ENCODE data around the gene WDR37. TPM values are rescaled to one million over a fixed set of nuclear protein-coding genes. Genes with fewer than 3 reads are reported as not detected.
A peak's percentile ranks its signal among the peaks of the same experiment; 100 is the strongest.

WDR37 gene
- total RNA-seq, 4 donors from 2014 or later, result 9.4 to 18.9 (median 11.9) TPM

GRCh38 chr10:1057106-1057657 lies 997 bp downstream of the WDR37 start:
- TF ChIP-seq, protein P1, sequence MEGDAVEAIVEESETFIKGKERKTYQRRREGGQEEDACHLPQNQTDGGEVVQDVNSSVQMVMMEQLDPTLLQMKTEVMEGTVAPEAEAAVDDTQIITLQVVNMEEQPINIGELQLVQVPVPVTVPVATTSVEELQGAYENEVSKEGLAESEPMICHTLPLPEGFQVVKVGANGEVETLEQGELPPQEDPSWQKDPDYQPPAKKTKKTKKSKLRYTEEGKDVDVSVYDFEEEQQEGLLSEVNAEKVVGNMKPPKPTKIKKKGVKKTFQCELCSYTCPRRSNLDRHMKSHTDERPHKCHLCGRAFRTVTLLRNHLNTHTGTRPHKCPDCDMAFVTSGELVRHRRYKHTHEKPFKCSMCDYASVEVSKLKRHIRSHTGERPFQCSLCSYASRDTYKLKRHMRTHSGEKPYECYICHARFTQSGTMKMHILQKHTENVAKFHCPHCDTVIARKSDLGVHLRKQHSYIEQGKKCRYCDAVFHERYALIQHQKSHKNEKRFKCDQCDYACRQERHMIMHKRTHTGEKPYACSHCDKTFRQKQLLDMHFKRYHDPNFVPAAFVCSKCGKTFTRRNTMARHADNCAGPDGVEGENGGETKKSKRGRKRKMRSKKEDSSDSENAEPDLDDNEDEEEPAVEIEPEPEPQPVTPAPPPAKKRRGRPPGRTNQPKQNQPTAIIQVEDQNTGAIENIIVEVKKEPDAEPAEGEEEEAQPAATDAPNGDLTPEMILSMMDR (IDR thresholded peaks at IDR 0.05), result no peak
- TF ChIP-seq POLR2A (IDR thresholded peaks at IDR 0.05), result no peak

DNA sequence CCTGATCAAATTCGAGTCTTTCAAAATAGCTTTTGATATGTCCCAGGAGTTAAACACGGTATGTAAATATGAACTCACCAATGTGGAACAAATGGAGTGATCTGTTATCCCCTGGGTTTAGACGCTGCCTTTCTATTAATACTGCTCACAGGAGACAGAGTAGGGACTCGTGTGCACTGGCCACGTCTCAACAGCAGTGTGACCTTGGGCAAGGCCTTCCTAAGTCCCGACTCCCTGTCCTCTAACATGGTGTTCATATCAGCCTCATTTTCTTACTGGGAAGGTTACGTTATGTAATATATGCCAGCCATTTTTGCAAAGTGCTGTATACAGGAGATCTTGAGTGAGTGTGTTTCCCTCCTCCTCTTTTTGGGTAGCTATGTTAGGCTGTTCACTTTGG lies 1.8 kb downstream of the WDR37 start:
- 70 to 76% methylated on average over 7 of the region's 7 CpGs for WGBS, 2 donors
- DNase-seq (ENCODE audit: low spot score in 2 of 2), result no peak
- TF ChIP-seq, protein P1 (IDR thresholded peaks at IDR 0.05), result no peak
- TF ChIP-seq POLR2A (IDR thresholded peaks at IDR 0.05), result no peak
- H3K4me3 ChIP-seq (ENCODE audit: low read depth, poor library complexity, severe bottlenecking), result no peak overlapping the region
- intact Hi-C loops (cut with DNase I; ENCODE audit: low total_unique reads), result no loop called here

More at GRCh38 chr10:1057106-1057657, 997 bp downstream of the WDR37 start:
- no peak for DNase-seq (ENCODE audit: low spot score in 2 of 2)
- WGBS, 2 donors, result 1 to 2% methylated on average over 26 of the region's 26 CpGs
- intact Hi-C loops (cut with DNase I; ENCODE audit: low total_unique reads), result no loop called here
- peak overlapping the region; percentile 96 for H3K4me3 ChIP-seq (ENCODE audit: low read depth, poor library complexity, severe bottlenecking)

- TF ChIP-seq, protein P1 (IDR thresholded peaks at IDR 0.05), result no peak
- no peak for TF ChIP-seq POLR2A (IDR thresholded peaks at IDR 0.05)
- H3K4me3 ChIP-seq (ENCODE audit: low read depth, poor library complexity, severe bottlenecking), result no peak overlapping the region
- peak in 1 of 2 donors; percentile 51 for DNase-seq (ENCODE audit: low spot score in 2 of 2)
- WGBS, 2 donors, result 56 to 65% methylated on average over 8 of the region's 8 CpGs
- intact Hi-C loops (cut with DNase I; ENCODE audit: low total_unique reads), result no loop called here
Measured at GRCh38 chr10:1059902-1060301, 3.7 kb downstream of the WDR37 start.

GRCh38 chr10:1061930-1062774 lies 6.0 kb downstream of the WDR37 start:
- DNase-seq (ENCODE audit: low spot score in 2 of 2), result no peak
- 70 to 74% methylated on average over 7 of the region's 7 CpGs for WGBS, 2 donors
- intact Hi-C loops (cut with DNase I; ENCODE audit: low total_unique reads), result no loop called here
- TF ChIP-seq, protein P1 (IDR thresholded peaks at IDR 0.05), result no peak
- H3K4me3 ChIP-seq (ENCODE audit: low read depth, poor library complexity, severe bottlenecking), result no peak overlapping the region

DNA sequence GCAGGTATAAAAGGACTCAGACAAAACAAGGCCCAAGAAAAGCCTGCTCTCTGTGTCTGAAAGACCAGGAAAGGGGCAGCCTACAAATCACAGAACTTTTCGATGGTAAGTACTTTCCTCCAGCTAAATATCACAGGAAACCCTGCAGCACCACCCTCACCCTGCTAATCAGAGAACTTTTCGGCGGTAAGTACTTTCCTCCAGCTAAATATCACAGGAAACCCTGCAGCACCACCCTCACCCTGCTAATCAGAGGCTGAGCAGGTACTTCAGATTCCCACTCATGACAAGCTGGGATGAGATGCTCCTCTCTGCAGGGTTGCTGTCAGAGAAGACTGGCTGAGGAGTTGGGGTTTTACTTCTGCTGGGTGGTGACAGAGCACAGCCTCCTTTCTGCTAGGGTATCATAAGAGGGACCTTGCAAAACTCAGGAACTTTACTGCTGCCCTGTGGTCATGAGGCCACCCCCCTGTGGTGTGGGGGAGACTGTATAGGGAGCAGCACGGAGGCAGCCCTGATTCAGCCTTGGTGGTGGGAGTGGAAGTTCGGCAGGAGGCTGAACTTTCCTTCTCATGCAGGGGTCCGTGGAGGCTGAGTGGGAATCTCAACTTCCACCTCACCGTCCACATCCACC lies 7.2 kb downstream of the WDR37 start:
- intact Hi-C loops (cut with DNase I; ENCODE audit: low total_unique reads), result no loop called here
- TF ChIP-seq POLR2A (IDR thresholded peaks at IDR 0.05), result no peak
- TF ChIP-seq, protein P1 (IDR thresholded peaks at IDR 0.05), result no peak
- DNase-seq (ENCODE audit: low spot score in 2 of 2), result no peak
- no peak overlapping the region for H3K4me3 ChIP-seq (ENCODE audit: low read depth, poor library complexity, severe bottlenecking)
- WGBS, 2 donors, result 79 to 93% methylated on average over 7 of the region's 7 CpGs

All from lower leg skin (tissue), 4 donors.